MM.1S (cell line): ENCODE data around the gene PAPPA.

ENCODE experiments used
- EZH2 ChIP-seq: fragments of 300-600 bp; sonication (generic); optimal IDR thresholded peaks from 2 replicates; pipeline ENCODE3; 2017; ENCODE audit warnings: low read depth, mild to moderate bottlenecking, antibody characterized with exemption, low read length, mixed read lengths
- EZH2phosphoT487 ChIP-seq: fragments of 300-600 bp; sonication (generic); IDR thresholded peaks from 2 replicates; pipeline ENCODE4 v1.6.1; 2018; ENCODE audit warnings: antibody characterized with exemption, low read length
- TF ChIP-seq, protein P1 (sequence below): fragments of 300-600 bp; sonication (generic); IDR thresholded peaks from 2 replicates; pipeline ENCODE4 v1.5.1; 2016; ENCODE audit warnings: antibody characterized with exemption, low read length, mixed read lengths

GRCh38 chr9:116288658-116289057, 135.1 kb downstream of the PAPPA start:
- TF ChIP-seq, protein P1, sequence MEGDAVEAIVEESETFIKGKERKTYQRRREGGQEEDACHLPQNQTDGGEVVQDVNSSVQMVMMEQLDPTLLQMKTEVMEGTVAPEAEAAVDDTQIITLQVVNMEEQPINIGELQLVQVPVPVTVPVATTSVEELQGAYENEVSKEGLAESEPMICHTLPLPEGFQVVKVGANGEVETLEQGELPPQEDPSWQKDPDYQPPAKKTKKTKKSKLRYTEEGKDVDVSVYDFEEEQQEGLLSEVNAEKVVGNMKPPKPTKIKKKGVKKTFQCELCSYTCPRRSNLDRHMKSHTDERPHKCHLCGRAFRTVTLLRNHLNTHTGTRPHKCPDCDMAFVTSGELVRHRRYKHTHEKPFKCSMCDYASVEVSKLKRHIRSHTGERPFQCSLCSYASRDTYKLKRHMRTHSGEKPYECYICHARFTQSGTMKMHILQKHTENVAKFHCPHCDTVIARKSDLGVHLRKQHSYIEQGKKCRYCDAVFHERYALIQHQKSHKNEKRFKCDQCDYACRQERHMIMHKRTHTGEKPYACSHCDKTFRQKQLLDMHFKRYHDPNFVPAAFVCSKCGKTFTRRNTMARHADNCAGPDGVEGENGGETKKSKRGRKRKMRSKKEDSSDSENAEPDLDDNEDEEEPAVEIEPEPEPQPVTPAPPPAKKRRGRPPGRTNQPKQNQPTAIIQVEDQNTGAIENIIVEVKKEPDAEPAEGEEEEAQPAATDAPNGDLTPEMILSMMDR: no peak
- no peak for TF ChIP-seq EZH2
- no peak for TF ChIP-seq EZH2phosphoT487
